ENCODE results near the gene GYPC.

GYPC gene

DNA sequence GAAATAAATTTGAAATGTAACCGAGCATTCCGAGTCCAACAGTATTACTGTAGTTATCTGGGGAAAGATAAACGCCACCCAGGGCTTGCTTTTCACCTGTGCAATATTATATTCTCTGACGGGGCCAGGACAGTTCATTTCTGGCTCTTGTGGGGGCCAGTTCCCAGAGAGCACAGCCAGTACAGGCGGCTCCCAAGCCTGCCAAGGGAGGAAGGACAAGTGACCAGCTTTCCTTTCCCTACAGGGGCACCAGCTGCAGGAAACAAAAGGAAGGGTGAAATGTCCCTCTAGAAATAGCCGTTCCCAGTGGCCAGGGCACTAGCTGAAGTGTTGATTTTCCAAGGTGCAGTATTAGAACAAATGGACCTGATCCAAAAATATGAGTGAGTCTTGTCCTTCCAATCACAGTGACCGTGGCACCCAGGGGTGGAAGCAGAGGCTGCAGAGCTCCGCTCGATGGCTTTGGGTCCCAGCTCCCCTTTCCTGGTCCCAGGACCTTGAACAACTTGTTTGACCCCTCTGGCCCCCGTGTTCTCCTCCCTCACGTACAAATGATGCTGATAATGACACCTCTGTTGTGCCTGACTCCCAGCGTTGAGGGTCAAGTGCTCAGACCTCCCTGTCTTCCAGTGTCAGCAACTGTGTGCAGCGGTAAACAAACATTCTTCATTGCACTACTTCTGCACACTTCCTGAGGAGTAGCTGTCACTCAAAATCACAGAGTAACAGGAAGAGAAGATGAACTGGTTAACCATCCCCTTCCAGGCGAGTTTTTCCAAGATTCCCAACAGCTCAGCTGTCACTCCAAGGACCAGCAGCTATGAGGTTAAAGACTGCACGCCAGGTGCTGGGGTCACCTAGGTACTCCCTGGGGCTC lies 40.9 kb downstream of the GYPC start:
- H3K27ac ChIP-seq, result no peak overlapping the region
- TF ChIP-seq, protein P1, sequence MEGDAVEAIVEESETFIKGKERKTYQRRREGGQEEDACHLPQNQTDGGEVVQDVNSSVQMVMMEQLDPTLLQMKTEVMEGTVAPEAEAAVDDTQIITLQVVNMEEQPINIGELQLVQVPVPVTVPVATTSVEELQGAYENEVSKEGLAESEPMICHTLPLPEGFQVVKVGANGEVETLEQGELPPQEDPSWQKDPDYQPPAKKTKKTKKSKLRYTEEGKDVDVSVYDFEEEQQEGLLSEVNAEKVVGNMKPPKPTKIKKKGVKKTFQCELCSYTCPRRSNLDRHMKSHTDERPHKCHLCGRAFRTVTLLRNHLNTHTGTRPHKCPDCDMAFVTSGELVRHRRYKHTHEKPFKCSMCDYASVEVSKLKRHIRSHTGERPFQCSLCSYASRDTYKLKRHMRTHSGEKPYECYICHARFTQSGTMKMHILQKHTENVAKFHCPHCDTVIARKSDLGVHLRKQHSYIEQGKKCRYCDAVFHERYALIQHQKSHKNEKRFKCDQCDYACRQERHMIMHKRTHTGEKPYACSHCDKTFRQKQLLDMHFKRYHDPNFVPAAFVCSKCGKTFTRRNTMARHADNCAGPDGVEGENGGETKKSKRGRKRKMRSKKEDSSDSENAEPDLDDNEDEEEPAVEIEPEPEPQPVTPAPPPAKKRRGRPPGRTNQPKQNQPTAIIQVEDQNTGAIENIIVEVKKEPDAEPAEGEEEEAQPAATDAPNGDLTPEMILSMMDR (conservative IDR thresholded peaks at IDR 0.05), result no peak

DNA sequence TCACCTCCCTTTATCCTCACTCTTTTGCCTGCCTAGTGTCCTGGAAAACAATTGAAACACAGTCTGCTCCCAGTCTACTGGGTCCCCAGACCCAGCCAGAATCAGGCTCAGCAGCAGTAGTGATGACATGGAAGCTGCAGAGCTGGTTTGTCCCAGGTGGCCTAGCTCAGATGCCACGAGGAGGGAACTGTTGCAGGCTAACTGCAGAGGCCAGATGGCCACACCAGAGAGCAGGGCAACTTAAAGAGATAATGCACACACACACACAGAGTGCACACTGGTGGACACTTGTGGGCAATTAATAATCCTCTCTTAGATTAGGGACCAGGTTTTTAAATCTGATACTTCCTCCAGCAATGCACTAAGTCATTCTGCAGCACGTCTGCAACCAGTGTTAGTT lies 42.4 kb downstream of the GYPC start:
- H3K27ac ChIP-seq, result no peak overlapping the region
- TF ChIP-seq, protein P1 (conservative IDR thresholded peaks at IDR 0.05), result no peak

DNA sequence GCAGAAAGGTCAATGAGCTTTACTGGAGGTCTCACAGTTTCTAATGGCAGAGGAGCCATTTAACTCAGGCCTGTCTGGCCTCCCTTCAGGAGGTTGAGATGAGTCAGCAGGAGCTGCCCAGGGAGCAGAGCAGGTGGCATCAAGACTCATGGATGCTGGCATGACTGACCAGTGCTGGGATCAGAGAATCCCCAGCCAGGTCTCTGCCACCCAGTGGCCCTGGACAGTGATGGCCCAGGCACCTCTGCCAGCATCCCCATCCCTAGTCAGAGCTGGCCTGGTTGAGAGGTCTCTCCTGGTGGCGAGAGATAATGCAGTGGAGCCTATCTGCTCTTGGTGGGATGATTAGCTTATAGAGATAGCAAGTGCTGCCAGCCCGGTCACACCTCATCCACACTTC lies 43.1 kb downstream of the GYPC start:
- TF ChIP-seq, protein P1 (conservative IDR thresholded peaks at IDR 0.05), result no peak
- H3K27ac ChIP-seq, result no peak overlapping the region

DNA sequence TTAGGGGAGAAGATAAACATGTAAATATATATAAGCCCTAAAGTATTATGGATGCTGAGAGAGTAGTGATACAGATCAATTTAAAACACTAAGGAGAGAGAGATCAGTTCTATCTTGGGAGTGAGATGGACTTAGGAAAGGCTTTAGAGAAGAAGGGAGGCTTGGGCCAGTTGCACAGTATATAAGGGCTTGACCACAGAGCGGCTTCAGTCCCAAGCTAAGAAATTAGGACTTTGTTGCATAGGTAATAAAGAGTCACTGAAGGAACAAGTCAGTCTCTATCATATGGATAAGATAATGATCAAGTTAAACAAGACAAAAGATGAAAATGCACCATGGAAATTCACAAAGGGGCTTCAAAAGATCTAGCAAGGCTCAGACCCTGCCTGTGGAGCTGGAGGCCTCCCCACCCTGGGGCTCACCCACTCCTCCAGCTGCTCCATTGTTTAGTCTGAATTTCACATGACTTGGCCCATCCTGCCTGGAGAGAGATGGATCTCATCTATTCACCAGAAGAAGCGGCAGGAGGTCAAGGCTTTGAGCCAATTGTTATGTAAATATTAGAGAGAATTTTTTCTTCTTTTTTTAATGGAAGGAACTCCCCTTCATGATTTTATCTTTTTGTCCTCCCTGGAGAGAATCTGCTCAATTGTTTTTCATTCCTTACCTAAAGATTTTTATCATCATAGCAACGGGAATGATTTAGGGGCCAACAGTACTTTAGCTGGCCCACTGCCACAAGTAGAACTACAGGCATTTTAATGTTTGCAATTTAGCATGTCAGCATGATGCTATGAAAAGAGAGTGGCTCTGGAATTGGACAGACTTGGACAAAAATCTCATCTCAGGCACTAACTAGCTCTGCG lies 44.0 kb downstream of the GYPC start:
- TF ChIP-seq, protein P1 (conservative IDR thresholded peaks at IDR 0.05), result no peak
- no peak overlapping the region for H3K27ac ChIP-seq

DNA sequence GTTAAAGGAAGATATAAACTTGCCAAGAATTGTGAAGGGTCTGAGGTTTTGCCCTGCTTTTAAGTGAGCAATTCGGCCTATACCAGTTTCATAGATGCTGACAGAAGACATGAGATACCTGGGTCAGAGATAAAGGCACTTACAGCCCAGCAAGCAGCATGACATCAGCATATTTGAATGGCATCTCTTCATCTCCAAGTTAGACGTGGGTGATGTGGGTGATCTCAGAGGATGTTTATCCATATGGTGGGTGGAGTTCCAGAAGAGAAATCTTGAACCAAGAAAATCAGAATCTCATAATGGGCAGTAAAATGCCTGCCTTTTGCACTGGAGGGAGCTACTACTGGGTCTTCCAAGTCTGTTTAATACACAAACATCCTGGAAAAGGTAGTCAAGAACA lies 44.7 kb downstream of the GYPC start:
- no peak overlapping the region for H3K27ac ChIP-seq
- TF ChIP-seq, protein P1 (conservative IDR thresholded peaks at IDR 0.05), result no peak

DNA sequence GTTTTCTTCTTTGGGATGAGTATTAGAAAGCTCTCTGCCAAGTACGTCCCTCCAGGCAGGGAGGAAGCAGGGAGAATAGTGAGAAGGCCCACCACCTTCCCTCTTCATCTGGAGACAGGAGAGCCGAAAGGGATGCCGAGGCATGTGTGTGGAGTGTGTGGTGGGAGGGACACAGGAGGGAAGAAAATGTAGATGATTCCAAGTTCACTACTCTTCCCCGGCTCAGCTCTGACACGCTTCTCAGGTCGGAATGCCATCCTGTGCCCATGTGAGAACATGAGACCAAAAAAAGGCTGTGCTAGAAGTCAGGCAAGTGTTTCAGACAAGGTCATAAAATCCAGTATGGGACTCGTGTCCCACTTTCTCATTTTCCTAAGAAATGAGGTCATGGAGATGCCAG lies 47.4 kb downstream of the GYPC start:
- H3K27ac ChIP-seq, result no peak overlapping the region
- TF ChIP-seq, protein P1 (conservative IDR thresholded peaks at IDR 0.05), result no peak

DNA sequence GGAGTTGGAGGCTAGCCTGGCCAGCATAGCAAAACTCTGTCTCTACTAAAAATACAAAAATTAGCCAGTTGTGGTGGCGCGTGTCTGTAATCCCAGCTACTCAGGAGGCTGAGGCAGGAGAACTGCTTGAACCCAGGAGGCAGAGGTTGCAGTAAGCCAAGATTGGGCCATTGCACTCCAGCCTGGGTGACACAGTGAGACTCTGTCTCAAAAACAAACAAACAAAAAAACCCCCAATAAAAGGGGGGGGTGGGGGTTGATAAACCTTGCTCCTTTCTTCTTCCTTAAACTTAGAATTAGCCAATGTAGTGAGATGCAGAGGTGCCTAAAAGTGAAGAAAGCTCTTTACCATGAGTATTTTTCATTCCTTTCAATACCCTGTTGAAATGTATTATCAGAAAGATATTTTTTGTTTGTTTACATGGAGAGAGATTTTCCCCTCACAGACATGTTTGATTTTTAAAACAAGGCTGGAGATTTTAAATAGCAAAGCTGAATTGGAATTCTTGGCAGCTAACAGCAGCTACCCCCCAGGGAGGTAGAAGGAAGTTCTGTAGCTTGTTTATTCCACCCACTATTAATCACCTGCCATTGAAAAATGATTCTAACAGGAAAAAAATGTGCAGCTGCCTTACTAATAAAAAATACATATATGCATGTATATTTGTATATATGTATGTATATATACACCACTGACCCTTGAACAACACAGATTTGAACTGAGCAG lies 48.6 kb downstream of the GYPC start:
- H3K27ac ChIP-seq, result no peak overlapping the region
- TF ChIP-seq, protein P1 (conservative IDR thresholded peaks at IDR 0.05), result no peak

Data from VCaP (cell line).